Nephron progenitor cell (in vitro differentiated cells): ENCODE data around the gene TADA2B.
"Not testable (repeated sequence)": the region's sequence is repeated elsewhere in the genome, so short reads cannot be mapped to it uniquely, and the experiment has no call there.

ENCODE experiments used
- DNase-seq: peaks from one replicate; pipeline ENCODE4 v3.0.0; 2021
- H3K27ac Mint-ChIP-seq: 2 replicates; pipeline ENCODE4 v1.8.0; 2021; ENCODE audit warnings: mild to moderate bottlenecking, moderate library complexity, mixed read lengths
- H3K27me3 Mint-ChIP-seq: 2 replicates; pipeline ENCODE4 v1.8.0; 2021; ENCODE audit warnings: mild to moderate bottlenecking, low read depth, mixed read lengths; ENCODE audit not compliant: poor library complexity
- H3K36me3 Mint-ChIP-seq: 2 replicates; pipeline ENCODE4 v1.8.0; 2021; ENCODE audit warnings: low read depth, mixed read lengths
- H3K4me1 Mint-ChIP-seq: 2 replicates; pipeline ENCODE4 v1.8.0; 2021; ENCODE audit warnings: mixed read lengths
- H3K4me3 Mint-ChIP-seq: 2 replicates; pipeline ENCODE4 v1.8.0; 2021; ENCODE audit warnings: mild to moderate bottlenecking, moderate library complexity, mixed read lengths
- H3K9me3 Mint-ChIP-seq: 2 replicates; pipeline ENCODE4 v1.8.0; 2021; ENCODE audit warnings: mild to moderate bottlenecking, moderate library complexity, mixed read lengths
- TF ChIP-seq, protein P1 (sequence below): fragments of 200-600 bp; sonication (generic); IDR thresholded peaks from 2 replicates; pipeline ENCODE4 v1.5.0; 2021; ENCODE audit warnings: antibody characterized with exemption

TADA2B gene

DNA sequence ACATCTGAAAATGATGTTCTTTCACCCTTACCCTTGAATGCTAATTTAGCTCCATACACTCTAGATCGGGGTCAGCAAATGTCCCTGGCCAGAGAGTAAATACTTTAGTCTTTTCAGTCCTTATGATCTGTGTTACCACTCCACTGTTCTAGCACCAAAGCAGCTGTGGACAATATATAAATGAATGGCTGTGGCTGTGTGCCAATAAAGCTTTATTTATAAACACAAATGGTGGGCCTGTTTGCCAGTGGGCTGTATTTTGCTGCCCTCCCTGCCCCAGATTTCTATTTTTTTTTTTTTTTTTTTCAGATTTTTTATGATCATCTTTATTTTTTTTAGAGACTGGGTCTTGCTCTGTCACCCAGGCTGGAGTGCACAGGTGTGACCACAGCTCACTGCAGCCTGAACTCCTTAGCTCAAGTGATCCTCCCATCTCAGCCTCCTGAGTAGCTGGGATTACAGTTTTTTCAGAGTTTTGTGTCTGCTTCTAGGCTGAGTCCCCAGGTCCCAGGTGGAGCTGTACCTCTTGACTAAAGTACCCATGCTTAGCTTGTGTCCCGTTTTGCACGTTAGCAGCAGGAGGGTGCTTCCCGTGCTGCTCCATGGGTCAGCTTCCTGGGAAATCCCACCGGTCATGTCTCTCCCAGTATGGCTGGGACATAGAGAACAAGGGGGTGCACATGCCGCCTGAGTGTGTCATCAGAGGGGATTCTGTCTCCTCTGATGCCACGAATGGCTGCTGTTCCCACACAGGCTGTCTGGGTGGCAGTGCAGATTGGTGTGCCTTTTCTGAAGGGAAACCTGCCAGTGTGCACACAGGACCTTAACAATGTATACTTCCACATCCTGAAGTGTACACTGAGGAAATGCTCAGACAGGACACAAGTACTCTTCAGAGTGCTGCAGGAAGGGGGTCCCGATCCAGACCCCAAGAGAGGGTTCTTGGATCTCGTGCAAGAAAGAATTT, 40.7 kb downstream of the TADA2B start:
- Mint-ChIP-seq H3K27ac (no peak overlapping the region), H3K4me1 (no peaks in the 10 kb centered on the region), H3K36me3 (no peaks in the 10 kb centered on the region), H3K4me3 (no peak overlapping the region), H3K9me3 (peaks cover 64% of the 10 kb centered on the region), H3K27me3 (peaks cover 72% of the 10 kb centered on the region)
- TF ChIP-seq, protein P1, sequence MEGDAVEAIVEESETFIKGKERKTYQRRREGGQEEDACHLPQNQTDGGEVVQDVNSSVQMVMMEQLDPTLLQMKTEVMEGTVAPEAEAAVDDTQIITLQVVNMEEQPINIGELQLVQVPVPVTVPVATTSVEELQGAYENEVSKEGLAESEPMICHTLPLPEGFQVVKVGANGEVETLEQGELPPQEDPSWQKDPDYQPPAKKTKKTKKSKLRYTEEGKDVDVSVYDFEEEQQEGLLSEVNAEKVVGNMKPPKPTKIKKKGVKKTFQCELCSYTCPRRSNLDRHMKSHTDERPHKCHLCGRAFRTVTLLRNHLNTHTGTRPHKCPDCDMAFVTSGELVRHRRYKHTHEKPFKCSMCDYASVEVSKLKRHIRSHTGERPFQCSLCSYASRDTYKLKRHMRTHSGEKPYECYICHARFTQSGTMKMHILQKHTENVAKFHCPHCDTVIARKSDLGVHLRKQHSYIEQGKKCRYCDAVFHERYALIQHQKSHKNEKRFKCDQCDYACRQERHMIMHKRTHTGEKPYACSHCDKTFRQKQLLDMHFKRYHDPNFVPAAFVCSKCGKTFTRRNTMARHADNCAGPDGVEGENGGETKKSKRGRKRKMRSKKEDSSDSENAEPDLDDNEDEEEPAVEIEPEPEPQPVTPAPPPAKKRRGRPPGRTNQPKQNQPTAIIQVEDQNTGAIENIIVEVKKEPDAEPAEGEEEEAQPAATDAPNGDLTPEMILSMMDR, result no peak
- DNase-seq, result no peak

DNA sequence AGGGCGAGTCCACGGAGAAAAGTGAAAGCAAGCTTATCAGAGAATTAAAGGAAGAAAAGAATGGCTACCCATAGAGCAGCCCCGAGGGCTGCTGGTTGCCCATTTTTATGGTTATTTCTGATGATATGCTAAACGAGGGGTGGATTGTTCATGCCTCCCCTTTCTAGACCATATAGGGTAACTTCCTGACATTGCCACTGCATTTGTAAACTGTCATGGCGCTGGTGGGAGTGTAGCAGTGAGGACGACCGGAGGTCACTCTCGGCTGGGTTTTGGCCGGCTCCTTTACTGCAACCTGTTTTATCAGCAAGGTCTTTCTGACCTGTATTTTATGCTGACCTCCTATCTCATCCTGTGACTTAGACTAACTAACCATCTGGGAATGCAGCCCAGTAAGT, 41.4 kb downstream of the TADA2B start:
- not testable (repeated sequence) for H3K4me1 Mint-ChIP-seq, H3K36me3 Mint-ChIP-seq, H3K27ac Mint-ChIP-seq, H3K4me3 Mint-ChIP-seq, DNase-seq
- H3K27me3 Mint-ChIP-seq, result peaks cover 78% of the 10 kb centered on the region
- H3K9me3 Mint-ChIP-seq, result peaks cover 58% of the 10 kb centered on the region

DNA sequence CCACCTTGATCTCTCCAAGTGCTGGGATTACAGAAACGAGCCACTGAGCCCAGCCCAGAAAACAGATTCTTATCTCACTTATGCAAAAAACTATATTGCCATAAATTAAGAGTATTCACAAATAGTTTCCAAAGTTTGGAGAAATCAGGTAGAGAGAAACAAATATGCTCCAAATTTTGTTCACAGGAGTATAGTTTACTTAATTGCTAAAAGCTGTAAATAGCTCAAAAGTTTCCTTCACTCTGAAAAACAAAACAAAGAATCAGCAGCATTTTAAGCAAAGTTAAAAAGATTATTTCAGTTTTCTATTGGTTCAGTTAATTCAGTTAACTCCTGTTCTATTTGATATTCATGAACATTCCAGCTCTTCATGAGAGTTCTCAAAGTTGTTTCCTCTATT, 43.2 kb downstream of the TADA2B start:
- H3K4me1 Mint-ChIP-seq, result no peaks in the 10 kb centered on the region
- H3K36me3 Mint-ChIP-seq, result no peaks in the 10 kb centered on the region
- no peak for DNase-seq
- peaks cover 39% of the 10 kb centered on the region for H3K9me3 Mint-ChIP-seq
- peaks cover 75% of the 10 kb centered on the region for H3K27me3 Mint-ChIP-seq
- H3K27ac Mint-ChIP-seq, result no peak overlapping the region
- H3K4me3 Mint-ChIP-seq, result no peak overlapping the region
- TF ChIP-seq, protein P1, result no peak

DNA sequence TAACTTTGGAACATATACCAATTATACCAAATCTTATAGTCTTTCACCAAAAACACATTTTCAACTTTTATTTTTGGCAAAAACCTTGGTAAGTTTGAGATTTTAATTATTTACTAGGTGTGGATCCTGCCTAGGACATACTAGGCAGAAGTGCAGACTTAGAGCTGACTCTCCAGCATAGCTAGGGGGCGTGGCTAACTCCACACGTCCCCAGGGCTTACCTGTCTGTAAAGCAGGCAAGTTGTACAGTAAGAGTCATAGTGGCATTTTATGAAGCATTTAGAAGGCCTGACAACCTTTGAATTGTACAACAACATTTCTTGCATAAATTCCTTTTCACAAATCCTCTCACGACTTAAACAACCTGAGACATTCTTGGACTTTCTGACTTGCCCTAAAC, 43.9 kb downstream of the TADA2B start:
- H3K27ac Mint-ChIP-seq, result no peak overlapping the region
- no peak for DNase-seq
- no peaks in the 10 kb centered on the region for H3K4me1 Mint-ChIP-seq
- TF ChIP-seq, protein P1, result no peak
- H3K4me3 Mint-ChIP-seq, result no peak overlapping the region
- H3K27me3 Mint-ChIP-seq, result peaks cover 72% of the 10 kb centered on the region
- H3K36me3 Mint-ChIP-seq, result no peaks in the 10 kb centered on the region
- peaks cover 39% of the 10 kb centered on the region for H3K9me3 Mint-ChIP-seq

DNA sequence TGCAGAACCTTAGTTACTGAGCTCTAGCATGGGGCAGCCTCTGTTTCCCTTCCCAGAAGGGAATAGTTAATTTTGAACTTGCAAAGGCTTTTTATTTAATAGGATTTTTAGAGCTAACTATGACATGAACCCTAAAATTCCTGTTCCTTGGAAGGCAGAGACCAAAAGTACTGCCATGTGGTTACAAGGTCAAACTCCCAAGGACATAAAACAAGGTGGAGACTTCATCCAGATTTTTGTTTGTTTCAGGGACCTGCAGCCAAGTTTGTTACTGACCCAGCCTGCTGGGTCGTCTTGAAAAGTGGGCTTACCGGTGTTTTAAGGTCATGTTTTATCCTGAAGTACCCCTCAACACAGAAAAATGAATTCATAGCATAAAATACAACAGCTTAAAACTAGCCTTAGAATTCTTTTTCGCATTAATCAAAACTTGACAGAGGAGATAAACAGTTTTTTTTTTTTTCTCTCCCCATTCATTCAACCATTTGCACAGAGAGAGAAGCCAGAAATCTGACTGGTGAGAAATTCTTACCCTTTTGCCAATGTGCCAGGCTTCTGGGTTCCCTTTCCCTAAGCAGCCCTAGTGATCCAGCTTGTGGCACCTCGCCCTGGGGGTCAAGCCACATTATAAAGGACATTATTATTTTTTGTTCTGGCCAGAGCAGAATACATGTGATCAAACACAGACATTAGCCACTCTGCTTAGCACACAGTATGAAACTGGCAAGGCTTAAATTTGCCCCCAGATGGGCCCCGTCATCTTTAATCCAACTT, 46.2 kb downstream of the TADA2B start:
- Mint-ChIP-seq H3K9me3 (peaks cover 41% of the 10 kb centered on the region), H3K4me1 (no peaks in the 10 kb centered on the region), H3K27ac (no peak overlapping the region), H3K4me3 (no peak overlapping the region), H3K27me3 (peaks cover 76% of the 10 kb centered on the region), H3K36me3 (no peaks in the 10 kb centered on the region)
- TF ChIP-seq, protein P1, result no peak
- no peak for DNase-seq

DNA sequence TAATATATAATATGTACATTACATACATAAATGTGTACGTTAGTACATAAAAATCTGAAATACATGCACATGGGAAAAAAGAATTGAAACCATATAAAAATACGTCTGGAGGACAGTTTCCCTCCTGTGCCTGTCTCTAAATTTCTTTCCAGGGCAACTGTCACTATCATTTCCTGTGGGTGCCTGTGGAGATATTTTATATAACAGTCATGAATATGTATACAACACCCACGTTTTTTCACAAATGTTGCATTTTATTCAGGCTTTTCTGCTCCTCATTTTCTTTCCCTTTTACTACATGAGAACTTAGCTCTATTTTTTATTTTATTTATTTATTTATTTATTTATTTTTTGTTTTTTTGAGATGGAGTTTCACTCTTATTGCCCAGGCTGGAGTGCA, 48.9 kb downstream of the TADA2B start:
- H3K27me3 Mint-ChIP-seq, result peaks cover 78% of the 10 kb centered on the region
- no peaks in the 10 kb centered on the region for H3K36me3 Mint-ChIP-seq
- peaks cover 17% of the 10 kb centered on the region for H3K9me3 Mint-ChIP-seq
- no peak overlapping the region for H3K27ac Mint-ChIP-seq
- TF ChIP-seq, protein P1, result no peak
- no peak for DNase-seq
- H3K4me1 Mint-ChIP-seq, result no peaks in the 10 kb centered on the region
- H3K4me3 Mint-ChIP-seq, result no peak overlapping the region
